Measurements from ENCODE around the gene TRIM17.

TRIM17 gene

GRCh38 chr1:228416217-228416933, at the start of gene TRIM17:
TRIM17 (minus strand) TSS chr1:228416861; CDS start chr1:228415072, 1,789 bp downstream.
- no peak for DNase-seq

- no peak for DNase-seq
These were observed 49.0 kb upstream of the TRIM17 start for GRCh38 chr1:228465571-228466146.

- no peak for DNase-seq
These were observed 48.5 kb upstream of the TRIM17 start for GRCh38 chr1:228465141-228465540.

GRCh38 chr1:228464487-228464983, 47.9 kb upstream of the TRIM17 start:
- DNase-seq = no peak

GRCh38 chr1:228463559-228464455, 47.1 kb upstream of the TRIM17 start:
- no peak for DNase-seq

GRCh38 chr1:228463009-228463558, 46.4 kb upstream of the TRIM17 start:
- no peak for DNase-seq

GRCh38 chr1:228462560-228462959, 45.9 kb upstream of the TRIM17 start:
- DNase-seq = no peak

GRCh38 chr1:228460821-228461220, 44.2 kb upstream of the TRIM17 start:
- DNase-seq = no peak

- DNase-seq = no peak
These were observed 42.7 kb upstream of the TRIM17 start for GRCh38 chr1:228459091-228459993.

- peak; percentile 100 for DNase-seq
These were observed 40.9 kb upstream of the TRIM17 start for GRCh38 chr1:228457396-228458176.

- DNase-seq = no peak
These were observed 40.3 kb upstream of the TRIM17 start for GRCh38 chr1:228457017-228457395.

GRCh38 chr1:228456252-228457016, 39.8 kb upstream of the TRIM17 start:
- no peak for DNase-seq

- DNase-seq = no peak
These were observed 39.1 kb upstream of the TRIM17 start for GRCh38 chr1:228455715-228456114.

- DNase-seq = no peak
These were observed 37.6 kb upstream of the TRIM17 start for GRCh38 chr1:228454238-228454637.

- no peak for DNase-seq
These were observed 37.0 kb upstream of the TRIM17 start for GRCh38 chr1:228453614-228454013.

- DNase-seq = no peak
These were observed 36.4 kb upstream of the TRIM17 start for GRCh38 chr1:228453022-228453560.

- DNase-seq = no peak
These were observed 35.7 kb upstream of the TRIM17 start for GRCh38 chr1:228452194-228453021.

- DNase-seq = no peak
These were observed 33.5 kb upstream of the TRIM17 start for GRCh38 chr1:228450200-228450599.

- DNase-seq = no peak
These were observed 31.7 kb upstream of the TRIM17 start for GRCh38 chr1:228448372-228448771.

All from SIG-M5 (cell line).